Suprapubic skin (tissue), 3 donors: ENCODE measurements around the gene PTK6.

Experiments
- CTCF ChIP-seq, 2 donors: fragments of 200-600 bp in 1 of 2; fragments of 450-650 bp in 1 of 2; sonication (generic) in 1 of 2; IDR thresholded peaks; one replicate each; pipeline ENCODE4 v1.5.1; 2016 to 2019; ENCODE audit warnings: antibody characterized with exemption in 2 of 2, mild to moderate bottlenecking in 1 of 2, moderate library complexity in 1 of 2
- POLR2A ChIP-seq, 2 donors: fragments of 450-650 bp; IDR thresholded peaks; one replicate each; pipeline ENCODE4 v1.6.1; 2017; ENCODE audit warnings: antibody characterized with exemption in 2 of 2, mild to moderate bottlenecking in 2 of 2, moderate library complexity in 2 of 2

- TF ChIP-seq CTCF (IDR thresholded peaks at IDR 0.05): no peak
- TF ChIP-seq POLR2A (IDR thresholded peaks at IDR 0.05): no peak
Observed at GRCh38 chr20:63507083-63507743, 30.0 kb downstream of the PTK6 start.
